Smooth muscle cell (in vitro differentiated cells): ENCODE results near the gene VWA2. TPM values are rescaled to one million over a fixed set of nuclear protein-coding genes. Genes with fewer than 3 reads are reported as not detected.

Experiments used
- DNase-seq: peaks from one replicate; lab custom pipeline; 2025; ENCODE audit not compliant: unreplicated experiment; lab: John Stamatoyannopoulos, UW
- H2AFZ ChIP-seq: fragments of 200-600 bp; sonication (generic); 2 replicates; pipeline ENCODE4 v1.6.0; 2016; ENCODE audit warnings: antibody characterized with exemption, low read depth, mild to moderate bottlenecking
- H3F3A ChIP-seq: fragments of 200-600 bp; sonication (generic); 2 replicates; pipeline ENCODE4 v1.6.0; 2017; ENCODE audit warnings: antibody characterized with exemption, low read depth
- H3K27ac ChIP-seq: fragments of 200-600 bp; sonication (generic); 2 replicates; pipeline ENCODE4 v1.5.1; 2016; ENCODE audit warnings: low read depth, mild to moderate bottlenecking
- H3K27me3 ChIP-seq: fragments of 200-600 bp; sonication (generic); 2 replicates; pipeline ENCODE4 v1.6.1; 2016; ENCODE audit warnings: low read depth, mild to moderate bottlenecking
- H3K36me3 ChIP-seq: fragments of 200-600 bp; sonication (generic); 2 replicates; pipeline ENCODE4 v1.5.1; 2016; ENCODE audit warnings: low read depth
- H3K4me1 ChIP-seq: fragments of 200-600 bp; sonication (generic); 2 replicates; pipeline ENCODE4 v1.5.1; 2016; ENCODE audit warnings: low read depth
- H3K4me2 ChIP-seq: fragments of 200-600 bp; sonication (generic); 2 replicates; pipeline ENCODE4 v1.6.0; 2016; ENCODE audit warnings: mild to moderate bottlenecking
- H3K4me3 ChIP-seq: fragments of 200-600 bp; sonication (generic); 2 replicates; pipeline ENCODE4 v1.5.1; 2016; ENCODE audit warnings: mild to moderate bottlenecking
- H3K79me2 ChIP-seq: fragments of 200-600 bp; sonication (generic); 2 replicates; pipeline ENCODE4 v1.6.0; 2016; ENCODE audit warnings: low read depth, mild to moderate bottlenecking
- H3K9ac ChIP-seq: fragments of 200-600 bp; sonication (generic); 2 replicates; pipeline ENCODE4 v1.6.0; 2016; ENCODE audit warnings: low read depth
- H3K9me3 ChIP-seq: fragments of 200-600 bp; sonication (generic); replicated peaks from 2 replicates; pipeline ENCODE4 v1.5.1; 2016; ENCODE audit warnings: low read depth
- H4K20me1 ChIP-seq: fragments of 200-600 bp; sonication (generic); 2 replicates; pipeline ENCODE4 v1.6.0; 2016; ENCODE audit warnings: low read depth
- WGBS: methylation state at CpG from one replicate; pipeline ENCODE4 v1.1.7; 2016; ENCODE audit warnings: low lambda C conversion rate; 5-methylcytosine and 5-hydroxymethylcytosine counted together
- polyA plus RNA-seq: library from polyadenylated mRNA; unstranded; fragments of >200 nt; fragmentation: Nextera tagmentation; extraction: Ambion mirVana; gene quantifications from 2 replicates; pipeline ENCODE4 v1.2.1, GENCODE V29; 2016
- total RNA-seq: library from RNA; depleted of rRNA; stranded (reverse); fragments of >200 nt; gene quantifications from 2 replicates; pipeline ENCODE4 v1.2.3, GENCODE V29; 2014
- TF ChIP-seq, protein P1 (sequence below): fragments of 200-600 bp; sonication (generic); IDR thresholded peaks from 2 replicates; pipeline ENCODE4 v1.5.1; 2017; ENCODE audit warnings: borderline replicate concordance, mild to moderate bottlenecking, antibody characterized with exemption; ENCODE audit not compliant: insufficient read depth, poor library complexity, severe bottlenecking

VWA2 gene
- total and polyA plus RNA-seq, 2 experiments from 2014 or later: 0.06 to 0.36 TPM

DNA sequence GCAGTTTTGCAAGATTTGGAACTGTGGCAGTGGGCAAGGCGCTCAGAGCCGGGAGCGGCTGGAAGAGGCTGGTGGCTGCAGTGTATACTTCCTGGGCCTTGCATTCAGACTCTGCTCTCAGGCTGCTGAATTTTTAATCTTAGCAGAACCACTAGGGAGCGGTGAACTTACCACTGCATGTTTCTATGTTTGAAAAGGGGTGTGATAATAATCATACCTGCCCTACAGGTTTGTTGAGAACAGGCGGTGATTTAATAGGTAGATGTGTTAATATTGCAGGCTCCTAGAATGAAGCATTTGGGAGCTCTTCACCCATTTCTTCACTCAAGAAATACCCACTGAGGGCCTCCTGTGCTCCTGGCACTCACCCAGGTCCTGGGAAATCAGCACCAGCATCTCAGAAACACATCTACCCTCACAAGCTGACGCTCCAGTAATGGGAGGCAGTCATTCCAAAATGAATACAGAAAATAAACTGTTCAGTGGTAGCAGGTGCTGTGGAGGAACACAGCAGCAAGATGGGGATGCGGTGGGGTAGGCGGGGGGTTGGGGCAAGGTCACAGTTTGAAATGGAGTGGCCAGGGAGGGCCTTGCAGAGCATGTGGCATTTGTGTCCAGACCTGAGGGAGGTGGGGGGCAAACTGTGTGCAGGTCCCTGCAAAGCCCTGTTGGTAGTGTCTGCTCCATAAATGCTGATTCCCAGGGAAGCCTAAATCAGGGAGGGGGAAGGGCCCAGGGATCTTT, 41.0 kb downstream of the VWA2 start:
- DNase-seq: no peak
- Histone ChIP-seq H3K36me3 (no peaks in the 10 kb centered on the region), H3K27me3 (no peaks in the 10 kb centered on the region), H2AFZ (no peak overlapping the region), H3K4me1 (no peaks in the 10 kb centered on the region), H3K27ac (no peak overlapping the region), H4K20me1 (no peaks in the 10 kb centered on the region), H3K79me2 (no peaks in the 10 kb centered on the region), H3K4me2 (no peak overlapping the region), H3K9ac (no peak overlapping the region), H3K9me3 (no peaks in the 10 kb centered on the region), H3F3A (no peaks in the 10 kb centered on the region), H3K4me3 (no peak overlapping the region)
- TF ChIP-seq, protein P1, sequence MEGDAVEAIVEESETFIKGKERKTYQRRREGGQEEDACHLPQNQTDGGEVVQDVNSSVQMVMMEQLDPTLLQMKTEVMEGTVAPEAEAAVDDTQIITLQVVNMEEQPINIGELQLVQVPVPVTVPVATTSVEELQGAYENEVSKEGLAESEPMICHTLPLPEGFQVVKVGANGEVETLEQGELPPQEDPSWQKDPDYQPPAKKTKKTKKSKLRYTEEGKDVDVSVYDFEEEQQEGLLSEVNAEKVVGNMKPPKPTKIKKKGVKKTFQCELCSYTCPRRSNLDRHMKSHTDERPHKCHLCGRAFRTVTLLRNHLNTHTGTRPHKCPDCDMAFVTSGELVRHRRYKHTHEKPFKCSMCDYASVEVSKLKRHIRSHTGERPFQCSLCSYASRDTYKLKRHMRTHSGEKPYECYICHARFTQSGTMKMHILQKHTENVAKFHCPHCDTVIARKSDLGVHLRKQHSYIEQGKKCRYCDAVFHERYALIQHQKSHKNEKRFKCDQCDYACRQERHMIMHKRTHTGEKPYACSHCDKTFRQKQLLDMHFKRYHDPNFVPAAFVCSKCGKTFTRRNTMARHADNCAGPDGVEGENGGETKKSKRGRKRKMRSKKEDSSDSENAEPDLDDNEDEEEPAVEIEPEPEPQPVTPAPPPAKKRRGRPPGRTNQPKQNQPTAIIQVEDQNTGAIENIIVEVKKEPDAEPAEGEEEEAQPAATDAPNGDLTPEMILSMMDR: no peak
- WGBS: 91% methylated on average over 8 of the region's 8 CpGs

DNA sequence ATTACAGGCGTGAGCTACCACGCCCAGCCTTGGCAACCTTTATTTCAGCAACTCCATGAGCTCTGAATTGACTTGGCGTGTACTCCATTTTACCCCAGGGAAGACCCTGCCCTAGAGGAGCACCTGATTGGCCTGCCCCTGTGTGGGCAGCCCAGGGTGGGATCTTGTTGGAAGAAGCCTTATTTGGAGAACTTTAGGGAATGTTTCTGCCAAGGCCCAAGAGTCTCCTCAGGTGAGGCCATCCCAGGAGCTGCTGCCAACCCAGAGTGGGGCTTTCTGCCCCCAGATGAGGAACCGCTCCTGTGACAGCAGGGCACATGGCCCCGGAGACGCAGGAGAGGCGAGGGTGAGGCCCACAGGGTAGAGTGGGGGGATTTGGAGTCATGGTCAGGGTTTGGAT, 42.0 kb downstream of the VWA2 start:
- H3F3A ChIP-seq: no peaks in the 10 kb centered on the region
- no peak overlapping the region for H2AFZ ChIP-seq
- DNase-seq: no peak
- no peak overlapping the region for H3K9ac ChIP-seq
- WGBS: 77% methylated on average over 7 of the region's 7 CpGs
- H3K27ac ChIP-seq: no peak overlapping the region
- H4K20me1 ChIP-seq: no peaks in the 10 kb centered on the region
- H3K79me2 ChIP-seq: no peaks in the 10 kb centered on the region
- H3K27me3 ChIP-seq: no peaks in the 10 kb centered on the region
- H3K4me2 ChIP-seq: no peak overlapping the region
- no peaks in the 10 kb centered on the region for H3K9me3 ChIP-seq
- TF ChIP-seq, protein P1: no peak
- no peaks in the 10 kb centered on the region for H3K4me1 ChIP-seq
- H3K4me3 ChIP-seq: no peak overlapping the region
- H3K36me3 ChIP-seq: no peaks in the 10 kb centered on the region

DNA sequence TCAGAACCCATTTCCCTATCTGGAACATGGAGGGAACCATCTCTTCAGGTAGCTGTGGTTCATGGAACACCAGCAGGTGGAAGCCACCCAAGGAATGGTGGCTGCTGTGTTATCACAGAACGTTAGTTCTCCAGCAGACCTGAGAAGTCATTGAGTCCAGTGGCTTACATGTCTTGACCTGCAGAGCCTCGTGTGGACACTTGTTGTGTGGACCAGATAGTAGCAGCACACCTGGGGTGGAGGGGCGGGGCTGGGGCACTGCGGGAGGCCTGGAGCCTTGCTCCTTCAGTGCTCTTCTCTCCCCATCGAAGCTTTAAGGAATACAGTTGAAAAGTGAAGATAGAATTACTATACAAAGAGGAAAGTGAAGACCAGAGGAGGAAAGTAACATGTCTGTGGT, 42.4 kb downstream of the VWA2 start:
- no peaks in the 10 kb centered on the region for H3K4me1 ChIP-seq
- H3F3A ChIP-seq: no peaks in the 10 kb centered on the region
- no peak overlapping the region for H3K4me2 ChIP-seq
- no peaks in the 10 kb centered on the region for H4K20me1 ChIP-seq
- no peak overlapping the region for H2AFZ ChIP-seq
- H3K4me3 ChIP-seq: no peak overlapping the region
- H3K9me3 ChIP-seq: no peaks in the 10 kb centered on the region
- H3K27ac ChIP-seq: no peak overlapping the region
- H3K36me3 ChIP-seq: no peaks in the 10 kb centered on the region
- no peaks in the 10 kb centered on the region for H3K79me2 ChIP-seq
- no peak overlapping the region for H3K9ac ChIP-seq
- no peak for DNase-seq
- TF ChIP-seq, protein P1: no peak
- 88% methylated on average over 5 of the region's 5 CpGs for whole genome bisulfite sequencing
- H3K27me3 ChIP-seq: no peaks in the 10 kb centered on the region

DNA sequence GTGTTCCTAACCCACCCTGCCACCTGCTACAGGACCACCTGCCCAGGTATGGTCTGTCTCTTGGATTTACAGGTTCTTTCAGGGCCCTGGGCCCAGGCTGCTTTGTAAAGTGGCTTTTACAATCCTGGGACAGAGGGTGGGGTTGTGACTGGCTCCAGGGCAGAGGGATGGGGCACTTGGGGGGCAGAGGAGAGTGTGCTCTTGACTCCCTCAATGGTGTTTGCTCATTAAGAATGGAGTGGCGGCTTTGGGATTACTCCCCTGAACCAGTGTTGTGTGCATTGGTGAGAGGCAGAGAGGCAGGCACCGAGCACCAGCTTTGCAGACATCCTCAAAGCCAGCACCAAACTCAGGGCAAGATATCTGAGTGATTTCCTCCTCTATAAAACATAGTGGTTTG, 43.5 kb downstream of the VWA2 start:
- Histone ChIP-seq H3K27me3 (no peaks in the 10 kb centered on the region), H4K20me1 (no peaks in the 10 kb centered on the region), H3K79me2 (no peaks in the 10 kb centered on the region), H3K9me3 (no peaks in the 10 kb centered on the region), H3K4me1 (no peaks in the 10 kb centered on the region), H2AFZ (no peak overlapping the region), H3K36me3 (no peaks in the 10 kb centered on the region), H3K4me2 (no peak overlapping the region), H3K9ac (no peak overlapping the region), H3K4me3 (no peak overlapping the region), H3F3A (no peaks in the 10 kb centered on the region), H3K27ac (no peak overlapping the region)
- TF ChIP-seq, protein P1: no peak
- WGBS: 84% methylated on average over 2 of the region's 2 CpGs
- no peak for DNase-seq
